ENCODE results near the gene CTNNBL1.
A peak's percentile ranks its signal among the peaks of the same experiment; 100 is the strongest.

The CTNNBL1 gene

DNA sequence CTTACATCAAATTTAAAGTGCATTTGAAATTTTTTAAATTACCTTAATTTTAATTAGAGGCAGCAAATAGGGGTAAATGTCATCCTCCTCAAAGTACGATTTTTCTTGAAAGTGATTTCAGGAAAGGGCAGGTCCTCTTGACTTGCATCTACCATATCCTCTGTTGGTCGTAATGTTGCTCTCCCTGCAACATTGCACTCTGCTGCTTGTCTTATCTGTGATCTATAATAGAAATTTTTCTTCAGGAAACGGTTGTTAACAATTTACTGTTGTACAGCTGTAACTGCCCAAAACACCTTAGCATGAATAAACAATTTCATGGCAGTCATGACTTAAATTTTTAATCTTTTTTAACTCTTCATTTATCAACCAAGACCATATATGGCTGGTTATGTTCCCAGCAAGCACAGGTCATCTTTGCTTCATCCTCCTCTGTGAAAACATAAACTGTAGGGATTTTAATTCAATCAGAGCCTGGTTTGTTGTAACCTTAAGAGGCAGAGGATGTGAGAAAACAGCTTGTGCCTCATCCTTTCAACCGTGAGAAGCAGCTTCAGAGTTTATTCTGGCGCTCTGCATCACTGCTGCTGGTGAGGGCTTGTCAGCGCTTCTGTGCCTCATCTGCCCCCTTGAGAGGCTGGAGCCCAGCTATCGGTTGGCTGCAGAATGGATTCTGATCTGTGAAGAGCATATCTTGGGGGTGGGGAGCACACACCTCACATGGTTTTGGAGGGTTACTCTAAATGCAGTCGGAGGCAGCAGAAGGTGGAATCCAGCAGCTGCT is 56.0 kb downstream of the CTNNBL1 start:
- in situ Hi-C loops (cut with HindIII; ENCODE audit: low pct_ligation_motif_present, low sequenced_read_pairs), result no loop called here

DNA sequence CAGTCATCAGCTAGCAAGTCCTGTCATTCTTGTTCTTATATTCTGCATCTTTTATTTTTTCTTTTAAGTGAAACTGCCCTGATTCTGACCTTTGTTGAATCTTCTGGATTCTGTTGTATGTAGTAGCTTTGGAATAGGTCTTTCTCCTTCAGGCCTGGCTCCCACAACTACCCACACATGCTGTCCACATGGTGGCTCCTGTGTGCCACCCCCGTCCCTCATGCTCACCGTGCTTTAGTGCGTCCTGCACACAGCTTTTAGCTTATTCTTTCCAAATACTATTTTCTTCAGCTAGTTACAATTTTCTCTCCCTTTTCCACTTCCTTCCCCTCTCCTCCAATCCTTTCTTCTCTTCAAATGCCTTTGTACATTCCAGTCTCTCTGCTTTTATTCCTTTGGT is 61.8 kb downstream of the CTNNBL1 start:
- Histone ChIP-seq H3K27me3 (replicated peaks) (no peaks in the 10 kb centered on the region), H3K36me3 (replicated peaks) (no peaks in the 10 kb centered on the region), H3K27ac (no peak overlapping the region), H3K4me3 (ENCODE audit: low read depth, low read length) (no peak overlapping the region)
- in situ Hi-C loops (cut with HindIII; ENCODE audit: low pct_ligation_motif_present, low sequenced_read_pairs), result no loop called here
- no peak for DNase-seq
- TF ChIP-seq, protein P1, sequence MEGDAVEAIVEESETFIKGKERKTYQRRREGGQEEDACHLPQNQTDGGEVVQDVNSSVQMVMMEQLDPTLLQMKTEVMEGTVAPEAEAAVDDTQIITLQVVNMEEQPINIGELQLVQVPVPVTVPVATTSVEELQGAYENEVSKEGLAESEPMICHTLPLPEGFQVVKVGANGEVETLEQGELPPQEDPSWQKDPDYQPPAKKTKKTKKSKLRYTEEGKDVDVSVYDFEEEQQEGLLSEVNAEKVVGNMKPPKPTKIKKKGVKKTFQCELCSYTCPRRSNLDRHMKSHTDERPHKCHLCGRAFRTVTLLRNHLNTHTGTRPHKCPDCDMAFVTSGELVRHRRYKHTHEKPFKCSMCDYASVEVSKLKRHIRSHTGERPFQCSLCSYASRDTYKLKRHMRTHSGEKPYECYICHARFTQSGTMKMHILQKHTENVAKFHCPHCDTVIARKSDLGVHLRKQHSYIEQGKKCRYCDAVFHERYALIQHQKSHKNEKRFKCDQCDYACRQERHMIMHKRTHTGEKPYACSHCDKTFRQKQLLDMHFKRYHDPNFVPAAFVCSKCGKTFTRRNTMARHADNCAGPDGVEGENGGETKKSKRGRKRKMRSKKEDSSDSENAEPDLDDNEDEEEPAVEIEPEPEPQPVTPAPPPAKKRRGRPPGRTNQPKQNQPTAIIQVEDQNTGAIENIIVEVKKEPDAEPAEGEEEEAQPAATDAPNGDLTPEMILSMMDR (IDR thresholded peaks at IDR 0.05; ENCODE audit: low read depth, low read length, missing control alignments), result peak; percentile 45

More for the DNA sequence above, 56.0 kb downstream of the CTNNBL1 start:
- Histone ChIP-seq H3K27me3 (replicated peaks) (no peaks in the 10 kb centered on the region), H3K4me3 (ENCODE audit: low read depth, low read length) (no peak overlapping the region), H3K27ac (no peak overlapping the region), H3K36me3 (replicated peaks) (peaks cover 2% of the 10 kb centered on the region)
- no peak for DNase-seq
- TF ChIP-seq, protein P1 (IDR thresholded peaks at IDR 0.05; ENCODE audit: low read depth, low read length, missing control alignments), result no peak

DNA sequence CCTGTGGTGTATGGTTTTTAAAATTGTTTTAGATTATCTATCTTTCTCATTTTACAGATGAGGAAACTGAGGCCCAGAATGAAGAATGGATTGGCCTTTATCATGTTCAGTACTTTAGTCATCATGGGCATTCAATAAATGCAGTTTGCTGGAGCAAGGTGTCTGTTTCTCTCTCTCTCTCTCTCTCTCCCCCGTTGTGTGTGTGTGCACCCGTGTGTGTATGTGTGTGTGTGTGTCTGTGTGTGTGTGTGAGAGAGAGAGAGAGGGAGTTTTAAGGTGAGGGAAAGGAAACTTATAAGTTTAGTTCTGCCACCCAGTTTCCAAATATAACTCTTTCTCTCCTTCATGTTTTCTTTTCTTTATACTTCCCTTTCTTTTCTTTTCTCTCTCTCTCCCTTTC is 62.4 kb downstream of the CTNNBL1 start:
- Histone ChIP-seq H3K4me3 (ENCODE audit: low read depth, low read length) (no peak overlapping the region), H3K36me3 (replicated peaks) (no peaks in the 10 kb centered on the region), H3K27ac (no peak overlapping the region), H3K27me3 (replicated peaks) (no peaks in the 10 kb centered on the region)
- TF ChIP-seq, protein P1 (IDR thresholded peaks at IDR 0.05; ENCODE audit: low read depth, low read length, missing control alignments), result no peak
- no peak for DNase-seq
- in situ Hi-C loops (cut with HindIII; ENCODE audit: low pct_ligation_motif_present, low sequenced_read_pairs), result no loop called here

DNA sequence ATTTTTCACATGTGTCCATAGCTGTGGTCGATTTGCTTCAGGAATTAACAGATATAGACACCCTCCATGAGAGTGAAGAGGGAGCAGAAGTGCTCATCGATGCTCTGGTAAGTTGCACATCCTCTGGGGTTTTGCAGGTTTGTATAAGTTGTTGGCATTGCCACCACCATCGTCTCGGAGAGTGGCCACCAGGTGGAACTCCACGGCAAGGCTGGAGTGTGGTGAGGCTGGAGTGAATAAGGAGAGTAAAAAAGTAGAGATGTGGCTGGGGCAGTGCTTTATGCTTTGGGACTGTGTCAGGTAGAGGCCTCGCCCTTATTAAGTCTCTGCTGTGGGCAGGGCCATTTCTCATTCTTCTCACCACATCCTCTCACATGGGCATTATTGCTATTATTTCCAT is 63.7 kb downstream of the CTNNBL1 start:
- in situ Hi-C loops (cut with HindIII; ENCODE audit: low pct_ligation_motif_present, low sequenced_read_pairs), result no loop called here
- Histone ChIP-seq H3K4me3 (ENCODE audit: low read depth, low read length) (no peak overlapping the region), H3K27ac (no peak overlapping the region), H3K27me3 (replicated peaks) (no peaks in the 10 kb centered on the region), H3K36me3 (replicated peaks) (no peaks in the 10 kb centered on the region)
- DNase-seq, result no peak
- TF ChIP-seq, protein P1 (IDR thresholded peaks at IDR 0.05; ENCODE audit: low read depth, low read length, missing control alignments), result peak; percentile 37

DNA sequence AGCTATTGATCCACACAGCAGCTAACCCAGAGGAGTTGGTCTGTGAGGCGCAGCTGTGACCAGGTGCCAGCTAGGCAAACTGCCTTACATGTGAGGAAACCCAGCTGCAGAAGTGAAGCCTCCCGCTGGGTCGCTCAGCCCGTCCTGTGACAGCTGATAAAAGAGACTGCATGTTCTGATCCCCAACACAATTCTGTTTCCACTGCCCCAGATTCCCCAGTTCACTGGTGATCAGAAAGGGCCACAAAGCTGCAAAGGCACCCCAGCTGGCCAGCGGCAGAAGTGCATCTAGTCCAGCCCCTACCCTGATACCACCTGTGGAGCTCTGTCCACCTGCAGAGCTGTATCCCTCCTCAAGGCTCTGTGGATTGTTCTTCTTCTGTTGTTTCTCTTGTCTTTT is 64.5 kb downstream of the CTNNBL1 start:
- TF ChIP-seq, protein P1 (IDR thresholded peaks at IDR 0.05; ENCODE audit: low read depth, low read length, missing control alignments), result peak; percentile 51
- DNase-seq, result no peak
- Histone ChIP-seq H3K27me3 (replicated peaks) (no peaks in the 10 kb centered on the region), H3K36me3 (replicated peaks) (no peaks in the 10 kb centered on the region), H3K27ac (no peak overlapping the region), H3K4me3 (ENCODE audit: low read depth, low read length) (no peak overlapping the region)
- in situ Hi-C loops (cut with HindIII; ENCODE audit: low pct_ligation_motif_present, low sequenced_read_pairs), result no loop called here

Data from brain microvascular endothelial cell (primary cell).